Mucosa of descending colon (tissue), 3 donors: Measurements from ENCODE around the gene SH3GL3. TPM values are rescaled to one million over a fixed set of nuclear protein-coding genes. Genes with fewer than 3 reads are reported as not detected.

Experiments
- ATAC-seq: fragments of 200-7000 bp; cut with Tn5 transposase; one replicate; pipeline ENCODE4 v1.9.1; 2020; ENCODE audit warnings: mild to moderate bottlenecking, moderate library complexity
- DNase-seq, 3 donors: peaks; one replicate each; pipeline ENCODE4 v3.0.0-alpha.2; 2020
- H3K36me3 ChIP-seq: fragments of 200-600 bp; one replicate; pipeline ENCODE4 v1.8.0; 2021; ENCODE audit warnings: low read depth, mild to moderate bottlenecking
- H3K4me1 ChIP-seq: fragments of 200-600 bp; one replicate; pipeline ENCODE4 v1.8.0; 2021; ENCODE audit warnings: low read depth, mild to moderate bottlenecking
- H3K4me3 ChIP-seq: fragments of 200-600 bp; one replicate; pipeline ENCODE4 v1.8.0; 2021; ENCODE audit warnings: mild to moderate bottlenecking
- H3K9me3 ChIP-seq: fragments of 200-600 bp; one replicate; pipeline ENCODE4 v1.8.0; 2021; ENCODE audit warnings: mild to moderate bottlenecking
- intact Hi-C, 2 donors: fragments of 100-400 bp; cut with DNase I in 1 of 2; cut with micrococcal nuclease in 1 of 2; formaldehyde crosslinking; loops; one replicate each; pipeline versions ENCODE4 v1.11.0 to v1.11.1; 2022; cut with DNase I, micrococcal nuclease
- total RNA-seq, 3 donors: library from RNA; stranded (reverse); fragmentation: NEBNext Ultra II Directional in 2 of 3; extraction: Animal tissue kit (Norgen Biotek cat#: 25700) in 2 of 3; gene quantifications; one replicate each; pipeline versions ENCODE4 v1.2.1 to v1.2.4, GENCODE V29; 2021 to 2023
- TF ChIP-seq, protein P1 (sequence below): fragments of 200-600 bp; IDR thresholded peaks from one replicate; pipeline ENCODE4 v1.8.0; 2022; ENCODE audit warnings: antibody characterized with exemption, mild to moderate bottlenecking
- donor health status: DM: no; HTN: no; CAD: no; lungs with moderate emphysema.
- donor health status: DM: no; HTN: no; CAD: no.
- donor health status: DM: no; HTN: yes; CAD: no.

SH3GL3 gene
- total RNA-seq, 3 donors from 2014 or later = 1.2 TPM; not detected in 2

GRCh38 chr15:83477808-83478537, 30.8 kb downstream of the SH3GL3 start:
- H3K9me3 ChIP-seq = no peaks in the 10 kb centered on the region
- TF ChIP-seq, protein P1, sequence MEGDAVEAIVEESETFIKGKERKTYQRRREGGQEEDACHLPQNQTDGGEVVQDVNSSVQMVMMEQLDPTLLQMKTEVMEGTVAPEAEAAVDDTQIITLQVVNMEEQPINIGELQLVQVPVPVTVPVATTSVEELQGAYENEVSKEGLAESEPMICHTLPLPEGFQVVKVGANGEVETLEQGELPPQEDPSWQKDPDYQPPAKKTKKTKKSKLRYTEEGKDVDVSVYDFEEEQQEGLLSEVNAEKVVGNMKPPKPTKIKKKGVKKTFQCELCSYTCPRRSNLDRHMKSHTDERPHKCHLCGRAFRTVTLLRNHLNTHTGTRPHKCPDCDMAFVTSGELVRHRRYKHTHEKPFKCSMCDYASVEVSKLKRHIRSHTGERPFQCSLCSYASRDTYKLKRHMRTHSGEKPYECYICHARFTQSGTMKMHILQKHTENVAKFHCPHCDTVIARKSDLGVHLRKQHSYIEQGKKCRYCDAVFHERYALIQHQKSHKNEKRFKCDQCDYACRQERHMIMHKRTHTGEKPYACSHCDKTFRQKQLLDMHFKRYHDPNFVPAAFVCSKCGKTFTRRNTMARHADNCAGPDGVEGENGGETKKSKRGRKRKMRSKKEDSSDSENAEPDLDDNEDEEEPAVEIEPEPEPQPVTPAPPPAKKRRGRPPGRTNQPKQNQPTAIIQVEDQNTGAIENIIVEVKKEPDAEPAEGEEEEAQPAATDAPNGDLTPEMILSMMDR = no peak
- ATAC-seq (no peak), DNase-seq (no peak)
- H3K4me3 ChIP-seq = no peak overlapping the region
- intact Hi-C loops = no loop called here
- no peaks in the 10 kb centered on the region for H3K4me1 ChIP-seq
- H3K36me3 ChIP-seq = no peaks in the 10 kb centered on the region

DNA sequence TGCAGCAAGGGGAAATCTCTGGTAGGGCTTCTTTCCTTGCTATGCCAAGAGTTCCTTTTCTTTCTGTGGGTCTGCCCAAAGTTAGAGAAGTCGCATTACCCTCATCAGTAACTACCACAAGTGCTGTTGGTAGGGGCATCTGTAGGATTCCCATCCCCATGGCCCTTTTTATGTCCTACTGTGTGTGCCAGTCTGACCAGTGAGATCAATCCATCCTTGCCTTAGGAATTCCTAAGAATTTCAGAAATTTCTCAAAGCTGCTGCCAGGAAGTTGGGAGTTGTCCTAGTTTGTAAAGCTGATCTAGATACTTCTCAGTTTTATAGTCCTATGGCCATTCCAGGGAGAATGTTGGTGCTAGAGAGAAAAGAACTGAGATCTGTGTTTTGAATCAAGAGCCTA, 36.5 kb downstream of the SH3GL3 start:
- TF ChIP-seq, protein P1 = no peak
- intact Hi-C loops = no loop called here
- H3K4me3 ChIP-seq = no peak overlapping the region
- H3K4me1 ChIP-seq = no peaks in the 10 kb centered on the region
- DNase-seq (no peak), ATAC-seq (no peak)
- no peaks in the 10 kb centered on the region for H3K36me3 ChIP-seq
- H3K9me3 ChIP-seq = no peaks in the 10 kb centered on the region

- intact Hi-C loops = no loop called here
- no peak overlapping the region for H3K4me3 ChIP-seq
- no peaks in the 10 kb centered on the region for H3K4me1 ChIP-seq
- ATAC-seq (no peak), DNase-seq (no peak)
- no peaks in the 10 kb centered on the region for H3K9me3 ChIP-seq
- no peaks in the 10 kb centered on the region for H3K36me3 ChIP-seq
- TF ChIP-seq, protein P1 = no peak
Observed at GRCh38 chr15:83484636-83485035, 37.5 kb downstream of the SH3GL3 start.

DNA sequence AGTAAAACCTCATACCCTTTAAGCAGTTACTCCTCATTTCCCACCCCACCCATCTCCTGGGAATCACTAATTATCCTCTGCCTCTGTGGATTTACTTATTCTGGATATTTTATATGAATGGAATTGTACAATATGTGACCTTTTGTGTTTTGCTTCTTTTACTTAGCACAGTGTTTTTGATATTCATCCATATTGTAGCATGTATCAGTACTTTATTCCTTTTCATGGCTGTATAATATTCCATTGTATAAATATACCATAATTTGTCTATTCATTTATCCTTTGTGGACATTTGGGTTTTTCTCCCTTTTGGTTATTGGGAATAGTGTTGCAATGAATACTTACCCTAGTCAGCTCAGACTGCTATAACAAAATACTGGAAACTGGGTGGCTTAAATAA, 39.2 kb downstream of the SH3GL3 start:
- H3K36me3 ChIP-seq = no peaks in the 10 kb centered on the region
- no peaks in the 10 kb centered on the region for H3K9me3 ChIP-seq
- TF ChIP-seq, protein P1 = no peak
- intact Hi-C loops = no loop called here
- no peak for ATAC-seq
- no peak for DNase-seq
- H3K4me1 ChIP-seq = no peaks in the 10 kb centered on the region
- H3K4me3 ChIP-seq = no peak overlapping the region

GRCh38 chr15:83487519-83487918, 40.4 kb downstream of the SH3GL3 start:
- ATAC-seq (no peak), DNase-seq (no peak)
- TF ChIP-seq, protein P1 = no peak
- Histone ChIP-seq H3K4me1 (no peaks in the 10 kb centered on the region), H3K4me3 (no peak overlapping the region), H3K9me3 (no peaks in the 10 kb centered on the region), H3K36me3 (no peaks in the 10 kb centered on the region)
- intact Hi-C loops = no loop called here
